Mesothelial cell of epicardium (in vitro differentiated cells): ENCODE results near the gene ZNF329. TPM values are rescaled to one million over a fixed set of nuclear protein-coding genes. Genes with fewer than 3 reads are reported as not detected.

Experiments used
- DNase-seq, 2 experiments: peaks; one replicate each; pipeline ENCODE4 v3.0.0; 2021; ENCODE audit warnings: low spot score in 2 of 2; ENCODE audit not compliant: unreplicated experiment in 2 of 2
- H3K27ac Mint-ChIP-seq: 2 replicates; pipeline ENCODE4 v1.8.0; 2021; ENCODE audit warnings: mixed read lengths
- H3K27me3 Mint-ChIP-seq: 2 replicates; pipeline ENCODE4 v1.8.0; 2021; ENCODE audit warnings: low read depth, mixed read lengths
- H3K36me3 Mint-ChIP-seq: 2 replicates; pipeline ENCODE4 v1.8.0; 2021; ENCODE audit warnings: mixed read lengths
- H3K4me1 Mint-ChIP-seq: 2 replicates; pipeline ENCODE4 v1.8.0; 2021; ENCODE audit warnings: mixed read lengths
- H3K4me3 Mint-ChIP-seq: 2 replicates; pipeline ENCODE4 v1.8.0; 2021; ENCODE audit warnings: mild to moderate bottlenecking, moderate library complexity, mixed read lengths
- H3K9me3 Mint-ChIP-seq: 2 replicates; pipeline ENCODE4 v1.8.0; 2021; ENCODE audit warnings: mixed read lengths
- total RNA-seq: library from RNA; stranded (reverse); gene quantifications from 3 replicates; pipeline ENCODE4 v1.2.1, GENCODE V29; 2021
- TF ChIP-seq, protein P1 (sequence below): fragments of 200-600 bp; sonication (generic); IDR thresholded peaks from one replicate; pipeline ENCODE4 v1.5.0; 2021; ENCODE audit warnings: antibody characterized with exemption; ENCODE audit not compliant: unreplicated experiment

The ZNF329 gene
- total RNA-seq, 1 donor from 2014 or later, result 13.6 TPM

DNA sequence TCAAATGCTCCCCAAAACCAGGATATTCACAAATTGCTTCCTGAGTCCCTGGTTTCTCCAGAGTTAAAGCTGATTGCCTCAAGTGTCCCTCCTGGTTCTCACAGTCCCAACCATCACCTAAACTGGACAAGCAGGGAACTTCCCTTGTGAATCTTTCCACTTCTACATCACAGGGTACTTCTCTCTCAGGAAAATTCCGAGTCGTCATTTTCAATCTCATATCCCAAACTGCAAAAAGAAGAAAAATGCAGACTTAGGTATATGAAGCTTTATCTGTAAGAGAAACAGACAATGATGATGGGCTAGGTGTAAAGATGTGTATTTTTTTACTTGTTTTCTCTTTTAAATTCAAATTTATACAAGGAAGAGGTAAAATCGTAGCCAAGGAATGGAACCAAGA lies 21.3 kb downstream of the ZNF329 start:
- H3K9me3 Mint-ChIP-seq, result peaks cover 76% of the 10 kb centered on the region
- TF ChIP-seq, protein P1, sequence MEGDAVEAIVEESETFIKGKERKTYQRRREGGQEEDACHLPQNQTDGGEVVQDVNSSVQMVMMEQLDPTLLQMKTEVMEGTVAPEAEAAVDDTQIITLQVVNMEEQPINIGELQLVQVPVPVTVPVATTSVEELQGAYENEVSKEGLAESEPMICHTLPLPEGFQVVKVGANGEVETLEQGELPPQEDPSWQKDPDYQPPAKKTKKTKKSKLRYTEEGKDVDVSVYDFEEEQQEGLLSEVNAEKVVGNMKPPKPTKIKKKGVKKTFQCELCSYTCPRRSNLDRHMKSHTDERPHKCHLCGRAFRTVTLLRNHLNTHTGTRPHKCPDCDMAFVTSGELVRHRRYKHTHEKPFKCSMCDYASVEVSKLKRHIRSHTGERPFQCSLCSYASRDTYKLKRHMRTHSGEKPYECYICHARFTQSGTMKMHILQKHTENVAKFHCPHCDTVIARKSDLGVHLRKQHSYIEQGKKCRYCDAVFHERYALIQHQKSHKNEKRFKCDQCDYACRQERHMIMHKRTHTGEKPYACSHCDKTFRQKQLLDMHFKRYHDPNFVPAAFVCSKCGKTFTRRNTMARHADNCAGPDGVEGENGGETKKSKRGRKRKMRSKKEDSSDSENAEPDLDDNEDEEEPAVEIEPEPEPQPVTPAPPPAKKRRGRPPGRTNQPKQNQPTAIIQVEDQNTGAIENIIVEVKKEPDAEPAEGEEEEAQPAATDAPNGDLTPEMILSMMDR, result no peak
- no peak for DNase-seq

DNA sequence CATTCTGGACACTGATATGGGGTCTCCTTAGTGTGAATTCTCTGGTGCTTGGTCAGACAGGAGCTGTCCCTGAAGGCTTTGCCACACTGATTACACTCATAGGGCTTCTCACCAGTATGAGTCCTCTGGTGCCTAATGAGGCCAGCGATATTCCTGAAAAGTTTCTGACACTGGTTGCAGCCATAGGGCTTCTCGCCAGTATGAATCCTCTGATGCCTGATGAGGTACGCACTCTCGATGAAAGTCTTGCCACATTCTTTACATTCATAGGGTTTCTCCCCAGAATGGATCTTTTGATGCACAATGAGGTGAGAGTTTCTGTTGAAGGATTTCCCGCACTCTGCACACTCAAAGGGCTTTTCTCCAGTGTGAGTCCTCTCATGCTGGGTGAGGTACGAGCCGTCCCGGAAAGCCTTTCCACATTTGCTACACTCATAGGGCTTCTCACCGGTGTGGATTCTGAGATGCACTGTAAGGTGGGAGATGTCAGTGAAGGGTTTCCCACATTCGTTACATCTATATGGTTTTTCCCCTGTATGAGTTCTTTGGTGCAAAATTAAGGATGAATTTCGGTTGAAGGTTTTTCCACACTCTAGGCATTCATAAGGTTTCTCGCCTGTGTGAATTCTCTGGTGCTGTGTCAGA lies 22.4 kb downstream of the ZNF329 start:
- H3K9me3 Mint-ChIP-seq, result peaks cover 74% of the 10 kb centered on the region
- DNase-seq, result no peak
- H3K4me3 Mint-ChIP-seq, result no peak overlapping the region
- peaks cover 75% of the 10 kb centered on the region for H3K36me3 Mint-ChIP-seq
- H3K4me1 Mint-ChIP-seq, result no peaks in the 10 kb centered on the region
- no peak overlapping the region for H3K27ac Mint-ChIP-seq
- H3K27me3 Mint-ChIP-seq, result no peaks in the 10 kb centered on the region
- TF ChIP-seq, protein P1, result no peak

More for the DNA sequence above, 21.3 kb downstream of the ZNF329 start:
- Mint-ChIP-seq H3K36me3 (peaks cover 82% of the 10 kb centered on the region), H3K27ac (no peak overlapping the region), H3K4me3 (no peak overlapping the region), H3K27me3 (no peaks in the 10 kb centered on the region), H3K4me1 (no peaks in the 10 kb centered on the region)

DNA sequence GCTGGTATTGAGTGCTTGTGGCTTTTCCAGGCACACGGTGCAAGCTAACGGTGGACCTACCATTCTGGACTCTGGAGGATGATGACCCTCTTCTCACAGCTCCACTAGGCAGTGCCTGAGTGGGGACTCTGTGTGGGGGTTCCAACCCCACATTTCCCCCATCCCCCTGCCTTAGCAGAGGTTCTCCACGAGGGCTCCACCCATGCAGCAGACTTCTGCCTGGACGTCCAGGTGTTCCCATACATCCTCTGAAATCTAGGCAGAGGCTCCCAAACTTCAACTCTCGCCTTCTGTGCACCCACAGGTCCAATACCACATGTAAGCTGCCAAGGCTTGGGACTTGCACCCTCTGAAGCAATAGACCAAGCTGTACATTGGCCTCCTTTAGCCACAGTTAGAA lies 27.2 kb downstream of the ZNF329 start:
- H3K27me3 Mint-ChIP-seq, result no peaks in the 10 kb centered on the region
- H3K4me3 Mint-ChIP-seq, result no peak overlapping the region
- TF ChIP-seq, protein P1, result no peak
- DNase-seq, result no peak
- H3K27ac Mint-ChIP-seq, result no peak overlapping the region
- peaks cover 39% of the 10 kb centered on the region for H3K36me3 Mint-ChIP-seq
- peaks cover 79% of the 10 kb centered on the region for H3K9me3 Mint-ChIP-seq
- H3K4me1 Mint-ChIP-seq, result no peaks in the 10 kb centered on the region

DNA sequence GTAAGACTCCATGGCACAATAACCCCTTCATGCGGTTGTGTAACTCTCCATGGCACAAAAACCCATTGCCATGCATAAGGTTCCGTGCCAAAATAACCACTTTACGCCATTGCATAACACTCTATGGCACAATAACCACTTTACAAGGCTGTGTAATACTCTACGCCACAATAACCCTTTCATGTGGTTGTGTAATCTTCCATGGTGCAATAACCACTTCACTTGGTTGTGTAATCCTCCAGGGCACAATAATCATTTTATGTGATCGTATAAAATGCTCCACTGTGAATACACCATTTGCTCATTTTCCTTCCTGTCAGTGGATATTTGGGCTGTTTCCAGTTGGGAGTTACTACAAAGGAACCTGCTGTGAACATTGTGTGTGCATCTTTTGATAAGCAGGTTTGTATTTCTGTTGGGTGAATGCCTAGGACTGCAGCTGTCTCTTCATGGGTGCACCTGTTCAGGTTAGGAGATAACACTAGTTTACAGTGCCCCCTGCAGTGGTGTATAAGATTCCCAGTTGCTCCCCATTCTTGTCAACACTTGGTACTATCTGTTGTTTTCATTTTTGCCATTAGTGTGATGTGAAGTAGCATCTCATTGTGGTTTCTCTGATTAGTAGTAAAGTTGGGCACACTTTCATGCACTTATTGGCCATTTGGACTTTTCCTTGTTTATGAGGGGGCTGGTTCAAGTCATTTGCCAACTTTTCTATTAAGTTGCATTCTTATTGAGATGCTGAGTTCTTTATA lies 31.4 kb downstream of the ZNF329 start:
- Mint-ChIP-seq H3K27ac (no peak overlapping the region), H3K27me3 (no peaks in the 10 kb centered on the region), H3K4me1 (no peaks in the 10 kb centered on the region), H3K36me3 (peaks cover 23% of the 10 kb centered on the region), H3K9me3 (peaks cover 77% of the 10 kb centered on the region), H3K4me3 (no peak overlapping the region)
- no peak for DNase-seq
- TF ChIP-seq, protein P1, result no peak

DNA sequence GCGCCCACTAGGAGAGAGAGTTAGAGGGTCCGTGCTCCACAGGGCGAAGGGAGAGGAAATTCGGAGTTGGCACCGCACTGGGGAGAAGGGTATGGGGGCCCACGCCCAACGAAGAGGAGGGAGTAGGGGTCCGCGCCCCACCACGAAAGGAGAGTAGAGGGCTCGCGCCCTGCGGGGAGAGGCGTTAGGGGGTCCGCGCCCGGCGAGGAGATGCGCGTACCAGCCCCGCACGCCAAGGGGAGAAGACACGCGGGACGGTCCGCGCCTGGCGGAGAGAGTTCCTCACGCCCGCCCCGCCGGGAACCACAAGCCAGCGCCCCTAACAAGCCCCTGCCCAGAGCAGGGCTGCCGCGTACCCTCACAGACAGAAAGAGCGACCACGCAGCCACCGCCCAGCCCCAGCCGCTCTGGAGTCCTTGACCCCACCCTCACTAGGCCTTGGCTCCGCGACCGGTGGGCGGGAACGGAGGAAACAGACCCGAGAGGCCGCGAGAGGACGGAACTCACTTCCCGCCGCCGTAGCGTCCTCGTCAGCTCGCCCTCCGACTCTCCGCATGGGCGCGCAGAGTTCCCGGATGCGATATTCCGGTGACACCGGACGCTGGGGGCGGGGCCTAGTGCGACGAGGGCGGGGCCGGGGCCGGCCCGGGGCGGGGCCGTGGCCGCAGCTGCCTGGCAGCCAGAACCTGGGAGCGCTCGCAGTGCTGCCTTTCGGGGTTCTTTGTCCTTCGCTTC lies 32.6 kb downstream of the ZNF329 start:
- DNase-seq, result no peak

More for the DNA sequence above, 32.6 kb downstream of the ZNF329 start:
- TF ChIP-seq, protein P1, result no peak
- Mint-ChIP-seq H3K27ac (no peak overlapping the region), H3K27me3 (no peaks in the 10 kb centered on the region), H3K9me3 (peaks cover 73% of the 10 kb centered on the region), H3K4me3 (no peak overlapping the region), H3K36me3 (peaks cover 21% of the 10 kb centered on the region), H3K4me1 (no peaks in the 10 kb centered on the region)
